NCI-H146 (cell line): Measurements from ENCODE around the gene MTRR.

Source experiments
- DNase-seq: peaks from one replicate; lab custom pipeline; 2025; lab: John Stamatoyannopoulos, UW

MTRR gene

DNA sequence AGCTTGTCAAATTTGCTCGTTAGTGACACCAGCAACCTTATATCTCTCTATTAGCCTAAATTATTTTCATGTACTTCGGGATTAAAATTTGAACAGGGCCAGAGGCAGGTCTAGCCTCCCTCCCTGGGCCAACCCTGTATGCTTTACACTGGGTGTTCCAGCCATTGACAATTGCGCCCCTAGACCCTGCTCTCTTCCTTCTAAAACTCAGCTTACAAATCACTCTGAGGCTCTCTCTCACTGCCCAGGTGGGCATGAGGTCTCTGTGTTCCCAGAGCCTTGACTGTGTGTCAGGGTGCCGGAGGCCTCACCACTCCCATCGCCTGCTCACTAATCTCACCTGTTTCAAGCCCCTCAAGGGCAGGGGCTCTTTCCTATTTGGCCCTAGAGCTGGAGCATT is 11.6 kb upstream of the MTRR start:
- no peak for DNase-seq

DNA sequence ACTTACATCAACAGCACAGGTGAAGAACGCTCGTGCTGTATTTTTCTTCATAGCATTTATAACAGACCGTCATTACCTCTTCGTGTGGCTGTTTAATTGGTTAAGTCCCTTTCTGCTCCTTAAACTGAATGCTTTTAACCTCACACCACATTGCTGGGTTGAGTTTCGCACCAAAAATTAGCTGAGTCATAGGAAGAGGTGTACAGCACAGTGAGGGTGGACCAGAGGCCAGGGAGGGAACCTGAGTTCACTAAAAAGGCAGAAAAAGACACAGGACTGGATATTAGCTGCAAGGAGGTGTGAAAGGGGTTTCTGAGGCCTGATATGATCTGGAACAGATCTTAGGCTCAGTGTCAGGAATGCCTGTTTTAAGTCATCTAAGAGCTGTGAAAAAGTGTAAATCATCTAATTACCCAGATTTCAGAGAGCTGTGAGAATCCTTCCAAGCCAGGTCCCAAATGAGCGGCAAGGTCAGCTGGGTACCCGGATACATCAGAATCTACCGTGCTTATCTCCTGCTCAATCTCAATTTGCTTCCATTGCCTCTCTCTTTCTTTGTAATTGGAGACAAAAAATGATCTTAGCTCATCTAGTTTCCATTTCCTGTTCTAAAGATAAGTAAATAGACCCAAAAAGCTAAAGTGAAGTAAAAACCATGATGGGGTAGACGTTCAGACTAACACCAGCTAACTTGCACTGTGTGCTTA is 10.9 kb upstream of the MTRR start:
- DNase-seq: no peak

DNA sequence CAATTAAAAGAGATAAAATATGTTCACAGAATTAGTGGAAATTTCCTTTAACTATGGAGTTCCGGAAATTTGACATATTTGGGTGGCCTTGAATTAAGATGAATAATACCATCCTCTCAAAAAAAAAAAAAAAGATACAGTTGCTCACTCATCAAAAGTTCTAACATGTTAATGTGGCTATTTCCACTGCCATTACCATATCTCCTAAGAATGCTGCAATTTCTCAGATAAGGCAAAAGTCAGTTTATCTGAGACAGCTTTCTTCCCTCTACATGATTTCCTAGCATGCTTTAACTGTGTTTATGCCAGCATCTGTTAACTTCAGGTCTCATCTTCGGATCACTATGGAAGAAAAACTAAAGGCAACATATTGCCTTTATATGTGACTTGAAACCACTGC is 2.8 kb upstream of the MTRR start:
- DNase-seq: no peak

DNA sequence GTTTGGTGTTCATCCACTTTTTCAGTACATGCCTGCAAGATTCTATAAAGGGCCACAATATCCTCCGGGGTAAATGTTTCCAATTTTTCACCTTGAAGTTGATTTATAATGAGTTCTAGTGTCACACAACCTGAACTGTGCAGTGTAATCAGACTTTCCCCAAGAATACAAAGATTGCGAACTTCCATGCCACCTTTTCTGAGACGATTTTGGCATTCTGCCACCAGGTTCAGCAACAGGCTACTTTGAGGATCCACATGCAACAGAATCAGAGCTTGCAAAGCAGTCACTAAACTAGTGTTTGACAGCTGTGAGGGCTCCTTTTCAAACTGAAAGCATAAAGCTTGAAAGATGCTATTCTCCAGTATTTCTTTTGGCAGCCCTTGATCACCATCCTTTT is 1.7 kb upstream of the MTRR start:
- no peak for DNase-seq

DNA sequence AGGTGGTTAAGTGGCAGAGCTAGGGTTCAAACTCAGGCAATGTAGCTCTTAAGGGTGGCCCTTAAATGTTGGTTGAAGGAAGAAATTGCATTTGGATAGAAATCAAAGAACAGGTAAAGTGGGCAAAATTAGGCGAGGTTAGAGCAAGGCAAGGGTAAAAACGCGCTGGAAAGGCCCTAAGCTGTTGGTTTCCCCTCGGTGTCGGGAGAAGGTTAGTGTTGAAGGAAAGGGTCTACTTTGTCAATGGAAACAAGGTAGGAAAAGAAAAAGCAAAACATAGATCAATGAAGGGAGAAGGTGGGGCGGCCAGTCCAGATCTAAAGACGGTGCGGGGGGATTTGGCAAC is 548 bp upstream of the MTRR start:
- DNase-seq: peak; percentile 46

DNA sequence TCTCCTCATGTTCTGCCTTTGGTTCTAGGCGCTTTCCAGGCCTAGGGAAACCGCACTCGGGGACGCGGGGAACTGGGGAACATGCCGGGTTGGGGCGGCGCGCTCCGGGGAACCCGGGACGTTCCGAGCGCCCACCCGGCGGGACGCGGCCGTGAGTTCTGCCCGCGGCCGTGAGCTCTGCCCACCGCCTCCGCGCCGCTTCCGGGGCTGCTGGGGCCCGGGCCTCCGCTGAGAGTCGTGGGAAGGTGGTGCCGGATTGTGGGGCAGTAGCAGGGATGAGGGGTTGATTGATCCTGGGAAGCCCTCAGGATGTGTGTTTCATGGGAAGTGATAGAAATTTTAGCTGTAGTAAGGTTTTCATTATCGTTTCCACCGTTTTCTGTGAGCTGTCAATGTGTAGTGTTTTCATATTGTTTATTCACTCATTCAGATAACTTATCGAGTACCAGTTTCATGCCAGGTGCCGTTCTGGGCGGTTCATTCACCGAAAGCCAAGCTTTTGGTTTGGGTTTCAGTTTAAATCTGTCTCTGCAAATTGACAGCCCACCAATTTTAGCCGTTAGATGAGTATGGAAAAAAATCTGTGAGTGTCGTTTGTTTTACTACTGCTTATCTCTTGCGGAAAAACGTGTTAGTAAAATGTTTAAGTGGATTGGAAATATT is 657 bp downstream of the MTRR start:
- peak; percentile 10 for DNase-seq

DNA sequence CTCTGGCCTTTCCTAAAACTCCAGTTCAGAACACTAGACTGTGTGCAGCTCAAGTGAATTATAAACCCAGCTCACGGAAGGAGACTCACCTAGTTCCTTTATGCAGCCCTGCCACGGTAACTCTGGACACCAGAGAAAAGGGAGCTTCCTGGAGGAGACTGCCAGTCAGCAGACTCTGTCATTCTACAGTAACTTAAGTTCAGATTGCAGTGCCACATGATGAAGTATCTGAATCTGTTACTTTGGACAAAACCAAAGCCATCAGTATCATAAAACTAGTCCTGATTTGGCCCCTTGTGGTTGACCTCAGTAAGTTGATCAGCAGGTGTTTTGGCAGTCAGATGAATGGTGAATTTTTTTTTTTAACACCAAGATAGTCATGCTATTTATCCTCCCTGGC is 2.7 kb downstream of the MTRR start:
- no peak for DNase-seq

DNA sequence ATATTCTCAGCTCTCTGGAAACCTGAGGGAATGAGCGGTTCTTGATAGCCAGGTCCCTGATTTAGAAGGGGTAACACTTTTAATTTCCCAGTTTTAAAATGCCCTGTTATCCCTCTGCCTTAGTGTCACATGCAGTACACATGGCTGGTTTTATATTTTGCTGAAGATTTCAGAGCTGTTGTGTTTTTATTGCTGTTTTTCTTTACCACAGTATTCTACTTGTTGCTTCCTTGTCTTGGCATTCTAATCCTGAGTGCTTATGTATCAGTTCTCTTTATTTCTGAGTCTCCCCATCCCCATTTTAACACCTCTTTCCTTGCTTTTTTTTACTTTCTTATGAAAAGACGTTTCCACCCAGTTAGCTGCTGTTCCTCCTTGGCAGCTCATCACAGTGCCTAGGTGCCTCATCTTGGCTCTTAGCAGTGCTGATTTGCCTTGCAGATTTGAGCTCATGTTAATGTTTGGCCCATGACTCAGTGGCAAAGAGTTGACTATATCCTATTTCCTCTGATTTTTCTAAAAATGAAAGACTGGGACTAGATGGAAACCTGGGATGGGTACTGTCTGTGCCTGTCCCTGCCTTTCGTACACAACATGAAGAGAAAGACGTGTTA is 3.7 kb downstream of the MTRR start:
- no peak for DNase-seq

DNA sequence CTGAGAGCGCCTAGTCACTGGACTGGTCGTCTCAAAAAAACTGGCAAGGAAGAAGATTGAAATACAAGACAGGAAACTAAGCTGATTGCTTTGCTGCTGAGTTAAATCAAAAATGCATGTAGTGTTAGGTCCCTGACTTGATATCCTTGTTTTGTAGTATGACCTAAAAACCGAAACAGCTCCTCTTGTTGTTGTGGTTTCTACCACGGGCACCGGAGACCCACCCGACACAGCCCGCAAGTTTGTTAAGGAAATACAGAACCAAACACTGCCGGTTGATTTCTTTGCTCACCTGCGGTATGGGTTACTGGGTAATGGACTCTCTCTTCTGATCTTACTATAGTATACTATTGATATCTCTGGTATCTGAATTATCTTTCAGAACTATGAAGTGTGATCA is 4.3 kb downstream of the MTRR start:
- no peak for DNase-seq

DNA sequence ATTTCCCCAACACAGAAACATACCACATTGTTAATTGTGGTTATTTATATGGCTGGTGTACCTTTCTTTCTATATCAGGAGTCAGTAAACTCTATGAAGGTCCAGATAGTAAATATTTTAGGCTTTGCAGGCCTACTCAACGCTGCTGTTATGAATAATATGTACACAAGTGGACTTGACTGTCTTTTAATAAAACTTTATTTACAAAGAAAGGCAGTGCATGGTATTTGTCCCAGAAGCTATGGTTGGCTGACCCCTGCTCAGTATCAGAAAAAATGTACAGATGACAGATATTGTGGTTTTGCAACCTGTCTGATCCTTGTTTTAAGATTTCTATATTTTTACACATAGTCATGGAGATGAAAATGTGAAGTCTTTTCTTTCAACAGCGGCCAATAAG is 5.7 kb downstream of the MTRR start:
- no peak for DNase-seq

DNA sequence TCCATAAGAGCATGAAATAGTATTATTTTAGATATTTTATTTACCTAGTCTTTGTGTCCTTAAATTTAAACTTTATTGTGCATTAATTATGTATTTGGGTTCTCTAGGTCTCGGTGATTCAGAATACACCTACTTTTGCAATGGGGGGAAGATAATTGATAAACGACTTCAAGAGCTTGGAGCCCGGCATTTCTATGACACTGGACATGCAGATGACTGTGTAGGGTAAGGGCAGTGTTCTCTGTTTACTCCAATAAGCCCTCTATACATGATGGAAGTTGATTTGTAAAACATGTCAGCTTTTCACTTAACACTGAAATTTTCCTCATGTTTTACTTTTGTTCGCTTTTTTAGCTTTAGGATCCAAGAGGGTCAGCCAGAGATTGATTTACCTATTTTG is 6.2 kb downstream of the MTRR start:
- DNase-seq: no peak

DNA sequence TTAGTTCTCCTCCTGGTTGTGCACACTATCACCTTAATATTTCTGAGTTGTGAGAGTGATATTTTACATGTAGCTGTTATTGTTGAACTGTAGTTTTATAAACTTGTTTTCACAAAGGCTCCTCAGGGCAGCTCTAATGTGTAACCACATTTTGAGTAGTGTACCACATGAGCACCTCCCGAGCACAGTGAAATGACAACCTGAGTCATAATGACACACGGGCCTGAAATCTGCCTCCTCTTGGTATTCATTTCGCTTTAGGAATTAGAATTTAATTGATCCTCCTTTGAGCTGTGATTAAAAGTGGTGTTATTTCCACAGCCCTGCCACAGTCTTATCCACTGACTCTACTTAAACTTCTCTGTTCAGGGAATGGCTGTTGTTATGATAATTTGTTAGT is 7.9 kb downstream of the MTRR start:
- no peak for DNase-seq

DNA sequence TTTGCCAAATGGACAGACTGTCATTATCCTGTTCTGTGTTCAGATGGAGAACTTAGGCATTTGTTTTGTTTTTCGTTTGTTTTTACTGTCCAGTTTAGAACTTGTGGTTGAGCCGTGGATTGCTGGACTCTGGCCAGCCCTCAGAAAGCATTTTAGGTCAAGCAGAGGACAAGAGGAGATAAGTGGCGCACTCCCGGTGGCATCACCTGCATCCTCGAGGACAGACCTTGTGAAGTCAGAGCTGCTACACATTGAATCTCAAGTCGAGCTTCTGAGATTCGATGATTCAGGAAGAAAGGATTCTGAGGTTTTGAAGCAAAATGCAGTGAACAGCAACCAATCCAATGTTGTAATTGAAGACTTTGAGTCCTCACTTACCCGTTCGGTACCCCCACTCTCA is 8.9 kb downstream of the MTRR start:
- no peak for DNase-seq

DNA sequence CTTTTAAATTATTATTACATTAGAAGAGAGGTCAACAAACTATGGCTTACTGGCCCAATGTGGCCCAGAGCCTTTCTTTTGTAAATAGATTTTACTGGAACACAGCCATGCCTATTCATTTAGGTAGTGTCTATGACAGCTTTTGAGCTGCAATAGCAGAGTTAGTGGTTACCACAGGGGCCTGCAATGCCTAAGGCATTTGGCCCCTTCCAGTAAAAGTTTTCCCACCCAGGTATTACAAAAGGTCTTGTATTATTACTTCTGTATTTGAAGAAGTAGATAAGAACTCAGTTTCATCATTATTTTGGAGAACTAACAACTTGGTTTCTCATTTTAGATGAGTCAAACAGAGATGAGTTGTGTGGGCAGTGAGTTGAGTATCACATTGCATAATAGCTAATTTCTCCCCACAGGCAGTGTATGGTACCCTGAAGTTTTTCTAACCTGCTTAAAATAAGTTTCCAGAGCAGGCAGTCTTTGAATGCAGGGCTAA is 9.5 kb downstream of the MTRR start:
- no peak for DNase-seq

DNA sequence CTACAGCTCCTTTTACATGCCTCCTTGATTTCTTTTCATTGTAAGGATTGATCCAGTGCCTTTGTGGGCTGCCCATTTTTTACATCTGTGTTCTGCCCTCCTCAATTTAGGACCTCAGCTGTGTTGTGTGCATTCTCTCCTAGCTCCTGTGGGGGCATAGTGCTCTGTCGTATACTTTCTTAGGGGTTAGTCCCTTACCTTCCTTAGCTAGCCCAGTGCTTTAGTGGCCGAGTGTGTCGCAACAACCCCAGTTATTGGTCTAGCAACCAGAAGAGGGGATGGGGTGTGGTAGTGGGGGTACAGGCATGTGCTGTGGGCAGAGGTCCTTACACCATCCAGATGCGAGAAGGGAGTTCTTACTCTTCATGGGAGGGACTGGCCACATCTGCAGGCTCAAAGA is 12.1 kb downstream of the MTRR start:
- DNase-seq: no peak

DNA sequence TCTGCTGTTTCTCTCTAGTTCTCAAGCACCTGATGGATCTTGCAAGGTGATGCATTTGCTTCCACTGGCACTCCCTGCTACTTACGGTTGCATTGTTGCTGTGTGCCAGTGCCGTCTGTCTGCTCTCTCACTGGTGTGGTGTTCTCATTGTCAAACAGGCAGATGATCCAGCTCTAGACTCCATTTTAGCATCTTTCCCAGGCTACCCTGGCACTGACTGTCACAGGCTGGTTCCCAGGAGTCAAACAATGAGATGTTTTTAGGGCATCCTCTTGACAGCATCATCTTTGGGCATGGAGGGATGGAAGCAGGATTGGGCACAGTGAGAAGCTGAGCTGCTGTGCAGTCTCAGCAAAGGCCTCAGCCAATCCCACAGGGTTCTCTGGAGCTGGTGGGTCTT is 12.9 kb downstream of the MTRR start:
- DNase-seq: no peak

DNA sequence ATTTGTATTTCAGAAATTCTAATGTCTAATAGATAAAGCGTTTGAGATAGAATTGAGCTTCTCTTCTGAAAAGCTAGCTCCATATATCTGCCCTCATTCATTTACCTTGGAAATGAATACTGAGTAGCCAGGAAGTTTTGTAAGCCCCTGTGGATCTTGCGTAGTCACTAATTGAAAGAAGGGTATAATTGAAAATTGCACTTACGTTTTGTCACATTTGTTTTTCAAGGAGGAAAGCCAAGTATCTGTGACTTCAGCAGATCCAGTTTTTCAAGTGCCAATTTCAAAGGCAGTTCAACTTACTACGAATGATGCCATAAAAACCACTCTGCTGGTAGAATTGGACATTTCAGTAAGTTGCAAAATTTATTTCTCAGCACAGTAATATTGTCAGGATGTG is 14.0 kb downstream of the MTRR start:
- no peak for DNase-seq

DNA sequence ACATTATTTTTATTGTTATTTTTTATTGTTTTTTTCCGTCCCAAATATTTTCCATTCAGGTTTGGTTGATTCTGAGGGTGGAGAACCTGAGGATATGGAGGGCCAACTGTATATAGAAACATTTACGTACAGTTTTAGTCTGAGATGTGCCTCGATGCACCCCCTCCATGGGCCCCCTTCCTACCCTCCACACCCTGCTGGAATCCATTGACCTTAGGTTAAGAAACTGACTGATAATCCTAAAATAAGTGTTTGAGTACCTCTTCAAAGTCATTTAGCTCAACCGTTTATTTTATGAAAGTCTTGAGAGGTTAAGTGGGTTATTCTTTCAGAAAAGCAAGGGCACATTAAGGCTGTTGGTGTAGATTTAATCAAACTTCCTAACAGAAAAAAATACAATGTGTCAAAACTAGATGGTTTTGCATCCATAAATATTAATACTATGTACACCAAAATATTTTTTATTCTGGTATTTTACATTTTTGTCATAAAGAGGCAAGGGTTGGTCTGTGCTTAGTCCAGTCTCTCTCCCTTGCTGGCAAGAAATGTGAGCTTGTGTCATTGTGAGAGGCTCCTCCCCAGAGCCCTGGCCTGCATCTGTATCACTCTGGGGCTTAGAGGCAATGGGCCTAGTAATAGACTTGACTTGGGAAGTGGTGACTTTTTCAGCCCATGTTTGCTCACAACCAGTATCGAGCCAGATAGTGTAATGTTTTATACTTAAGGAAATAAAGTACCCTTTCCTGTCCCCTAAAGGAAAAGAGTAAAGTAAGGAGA is 15.7 kb downstream of the MTRR start:
- no peak for DNase-seq

DNA sequence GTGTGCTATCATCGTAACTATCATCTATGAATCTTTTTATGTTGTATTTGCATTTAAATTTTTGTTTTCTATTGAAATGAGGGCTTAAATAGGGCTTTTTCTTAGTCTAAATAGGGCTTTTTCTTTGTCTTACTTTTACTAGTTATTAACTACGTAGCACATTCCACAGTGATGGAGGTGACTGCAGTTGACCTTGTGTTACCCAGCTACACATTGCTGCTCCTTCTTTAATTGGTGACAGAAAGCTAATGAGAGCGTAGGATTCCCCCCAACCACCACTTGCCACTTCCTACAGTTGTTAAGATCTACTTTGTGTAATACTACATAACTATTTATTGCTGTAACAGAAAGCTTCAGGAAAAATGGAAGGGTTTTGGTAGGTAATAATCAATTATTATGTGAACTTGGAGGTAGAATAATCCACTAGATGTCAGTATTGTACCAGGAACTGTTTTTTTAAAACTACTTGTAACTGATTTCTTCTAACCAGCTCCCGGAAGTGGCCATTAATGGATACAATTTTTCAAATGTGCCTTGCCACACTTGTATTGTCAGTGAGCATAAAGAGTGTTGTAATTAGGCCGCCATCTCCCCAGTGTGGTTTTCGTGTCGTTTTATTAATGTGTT is 18.0 kb downstream of the MTRR start:
- DNase-seq: peak; percentile 22

DNA sequence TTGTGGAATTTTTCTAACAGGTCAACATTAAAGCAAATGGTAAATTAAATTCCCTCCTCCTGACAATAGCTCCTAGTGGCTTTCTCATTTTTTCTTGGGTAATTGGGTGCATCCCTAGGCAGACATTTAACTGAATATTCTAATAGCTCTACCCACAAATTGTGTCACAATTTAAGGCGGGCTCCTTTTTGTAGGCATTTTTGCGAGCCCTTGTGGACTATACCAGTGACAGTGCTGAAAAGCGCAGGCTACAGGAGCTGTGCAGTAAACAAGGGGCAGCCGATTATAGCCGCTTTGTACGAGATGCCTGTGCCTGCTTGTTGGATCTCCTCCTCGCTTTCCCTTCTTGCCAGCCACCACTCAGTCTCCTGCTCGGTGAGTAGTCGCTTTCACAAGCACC is 20.0 kb downstream of the MTRR start:
- no peak for DNase-seq

DNA sequence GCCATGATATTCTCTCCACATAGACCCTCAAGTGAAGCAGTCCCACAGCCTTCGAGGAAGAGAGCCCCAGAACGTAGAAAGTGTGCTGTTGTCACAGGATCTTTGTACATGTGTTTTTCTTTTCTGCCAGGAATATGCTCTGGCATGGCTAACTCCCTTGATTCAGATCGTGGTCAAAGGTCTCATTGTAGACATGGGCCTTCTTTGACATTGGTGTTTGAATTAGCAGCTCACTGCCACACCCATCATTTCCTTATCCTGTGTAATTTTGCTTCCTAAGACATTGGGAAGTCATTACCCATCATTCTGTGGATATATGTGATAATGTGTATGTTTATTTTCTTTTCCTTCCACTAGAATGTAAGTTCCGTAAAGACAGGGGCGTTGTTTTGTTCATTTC is 25.5 kb downstream of the MTRR start:
- no peak for DNase-seq

DNA sequence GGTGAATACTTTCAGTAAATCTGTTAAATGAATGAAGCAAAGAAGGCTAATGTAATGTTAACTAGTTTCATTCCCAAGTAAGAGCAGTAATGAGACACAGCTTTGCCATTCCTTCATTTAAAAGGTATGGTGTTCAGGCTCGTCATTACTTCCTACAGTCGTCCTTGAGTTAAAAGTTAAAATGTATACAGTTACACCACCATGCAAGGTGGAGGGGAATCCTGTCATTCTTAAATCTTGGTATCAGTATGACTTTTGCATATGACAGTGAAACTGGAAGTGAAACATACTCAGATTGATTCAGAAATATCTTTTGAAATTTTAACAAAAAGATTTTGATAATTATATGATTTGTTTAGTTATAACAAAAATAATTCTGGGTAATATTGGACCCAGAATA is 25.9 kb downstream of the MTRR start:
- DNase-seq: no peak
